ENCODE results near the gene ST3GAL4. TPM values are rescaled to one million over a fixed set of nuclear protein-coding genes. Genes with fewer than 3 reads are reported as not detected.

Gene ST3GAL4
- total and polyA plus RNA-seq, 9 of the 15 experiments (the other 6 are each of a cell fraction or from before 2014, with no cell fraction given), result 0.27 to 22.9 (median 10.5) TPM

- Histone ChIP-seq H3K27ac (ENCODE audit: extremely low read depth, low read depth, low read length) (no peak overlapping the region; the same call in 2 of the 3 replicates), H3K9me1 (ENCODE audit: control insufficient read depth, insufficient read depth, low read length) (peaks cover 8% of the 10 kb centered on the region), H3K79me2 (ENCODE audit: control insufficient read depth, insufficient read depth, low read length) (no peaks in the 10 kb centered on the region; the same call in 2 of the 3 replicates), H3K4me2 (ENCODE audit: insufficient read depth, low read length) (no peak overlapping the region; the same call in 1 of the 2 replicates), H3K9ac (ENCODE audit: insufficient read depth in 1 of 2, low read depth in 2 of 2, low read length in 2 of 2) (peak overlapping the region in 1 of 2 experiments; percentile 74; a peak in 1 of 4 replicates), H2AFZ (ENCODE audit: low read depth, low read length) (no peak overlapping the region), H3K9me3 (replicated peaks; ENCODE audit: control insufficient read depth, insufficient read depth, low read depth, low read length) (no peaks in the 10 kb centered on the region), H3K4me3 (no peak overlapping the region), H3K4me1 (replicated peaks in 1 of 2; ENCODE audit: control insufficient read depth in 2 of 2, insufficient read depth in 2 of 2, low read length in 2 of 2) (peaks cover 26 to 48% of the 10 kb centered on the region in 2 experiments), H4K20me1 (replicated peaks; ENCODE audit: control insufficient read depth, insufficient read depth, low read length) (peaks cover 5% of the 10 kb centered on the region; the same call in 1 of the 2 replicates), H3K27me3 (ENCODE audit: control insufficient read depth in 2 of 2, insufficient read depth in 2 of 2, low read length in 2 of 2) (no peaks in the 10 kb centered on the region), H3K36me3 (ENCODE audit: control insufficient read depth, insufficient read depth, low read length) (peaks cover 44% of the 10 kb centered on the region; the same call in 2 of the 3 replicates)
- WGBS (ENCODE audit: insufficient coverage, low coverage, missing lambda C conversion rate), result 14% methylated on average over 3 of the region's 3 CpGs
- ATAC-seq (0 out of 3 replicates have a peak, but pooled peaks have one; percentile 7), DNase-seq (ENCODE audit: extremely low read depth in 1 of 4, low spot score in 3 of 4) (peak in 2 of 4 experiments; percentile 40 to 58), FAIRE-seq (peak; percentile 32)
- CTCF ChIA-PET (ENCODE audit: low intra/inter-chr PET ratio), result no interaction called here
- POLR2A ChIA-PET, result interaction anchor here (0.7 to 0.9 kb wide), 2 partner anchors 9 to 12 kb away, joined by 3 to 4 read pairs; no protein-coding TSS in a partner anchor
- in situ Hi-C loops (cut with MboI), result no loop called here
- intact Hi-C loops (cut with micrococcal nuclease), result no loop called here
- BruUV-seq (replicated peaks), result no TSS peak
- TF ChIP-seq ZBTB1 (CRISPR knock-in tag; IDR thresholded peaks at IDR 0.05; ENCODE audit: borderline replicate concordance, low read depth), result no peak
- TF ChIP-seq, protein P1, sequence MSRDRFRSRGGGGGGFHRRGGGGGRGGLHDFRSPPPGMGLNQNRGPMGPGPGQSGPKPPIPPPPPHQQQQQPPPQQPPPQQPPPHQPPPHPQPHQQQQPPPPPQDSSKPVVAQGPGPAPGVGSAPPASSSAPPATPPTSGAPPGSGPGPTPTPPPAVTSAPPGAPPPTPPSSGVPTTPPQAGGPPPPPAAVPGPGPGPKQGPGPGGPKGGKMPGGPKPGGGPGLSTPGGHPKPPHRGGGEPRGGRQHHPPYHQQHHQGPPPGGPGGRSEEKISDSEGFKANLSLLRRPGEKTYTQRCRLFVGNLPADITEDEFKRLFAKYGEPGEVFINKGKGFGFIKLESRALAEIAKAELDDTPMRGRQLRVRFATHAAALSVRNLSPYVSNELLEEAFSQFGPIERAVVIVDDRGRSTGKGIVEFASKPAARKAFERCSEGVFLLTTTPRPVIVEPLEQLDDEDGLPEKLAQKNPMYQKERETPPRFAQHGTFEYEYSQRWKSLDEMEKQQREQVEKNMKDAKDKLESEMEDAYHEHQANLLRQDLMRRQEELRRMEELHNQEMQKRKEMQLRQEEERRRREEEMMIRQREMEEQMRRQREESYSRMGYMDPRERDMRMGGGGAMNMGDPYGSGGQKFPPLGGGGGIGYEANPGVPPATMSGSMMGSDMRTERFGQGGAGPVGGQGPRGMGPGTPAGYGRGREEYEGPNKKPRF (IDR thresholded peaks at IDR 0.05; ENCODE audit: low read depth, low read length), result no peak
- TF ChIP-seq PTTG1 (tag; IDR thresholded peaks at IDR 0.05; ENCODE audit: low read depth), result no peak
- TF ChIP-seq, protein P2, sequence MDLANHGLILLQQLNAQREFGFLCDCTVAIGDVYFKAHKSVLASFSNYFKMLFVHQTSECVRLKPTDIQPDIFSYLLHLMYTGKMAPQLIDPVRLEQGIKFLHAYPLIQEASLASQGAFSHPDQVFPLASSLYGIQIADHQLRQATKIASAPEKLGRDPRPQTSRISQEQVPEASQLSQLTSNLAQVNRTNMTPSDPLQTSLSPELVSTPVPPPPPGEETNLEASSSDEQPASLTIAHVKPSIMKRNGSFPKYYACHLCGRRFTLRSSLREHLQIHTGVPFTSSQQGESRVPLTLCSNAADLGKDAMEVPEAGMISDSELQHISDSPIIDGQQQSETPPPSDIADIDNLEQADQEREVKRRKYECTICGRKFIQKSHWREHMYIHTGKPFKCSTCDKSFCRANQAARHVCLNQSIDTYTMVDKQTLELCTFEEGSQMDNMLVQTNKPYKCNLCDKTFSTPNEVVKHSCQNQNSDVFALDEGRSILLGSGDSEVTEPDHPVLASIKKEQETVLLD (IDR thresholded peaks at IDR 0.05), result peak; percentile 55; the same call in 1 of the 2 replicates
- TF ChIP-seq RFX1 (IDR thresholded peaks at IDR 0.05), result no peak
- peak; percentile 24 for TF ChIP-seq CCNT2 (IDR thresholded peaks at IDR 0.05; ENCODE audit: borderline replicate concordance, extremely low read depth, insufficient read length, low read depth, low read length)
- no peak for TF ChIP-seq TCFL5 (CRISPR knock-in tag; conservative IDR thresholded peaks at IDR 0.05)
- TF ChIP-seq TOE1 (IDR thresholded peaks at IDR 0.05; ENCODE audit: borderline replicate concordance), result no peak
- no peak for TF ChIP-seq TOE1 (CRISPR knock-in tag; IDR thresholded peaks at IDR 0.05; ENCODE audit: borderline replicate concordance, low read depth)
Measured at GRCh38 chr11:126341760-126342161, 13.7 kb upstream of the ST3GAL4 start.

Measured in K562 (cell line).